ENCODE measurements around the gene PGAP1.

- TF ChIP-seq MAX (IDR thresholded peaks at IDR 0.05) = no peak
- TF ChIP-seq EP300 (IDR thresholded peaks at IDR 0.05; ENCODE audit: borderline replicate concordance) = no peak
- TF ChIP-seq NFIC (IDR thresholded peaks at IDR 0.05) = no peak
- TF ChIP-seq TAF1 (IDR thresholded peaks at IDR 0.05; ENCODE audit: low read depth) = no peak
- TF ChIP-seq REST (IDR thresholded peaks at IDR 0.05; ENCODE audit: low read depth) = no peak
- TF ChIP-seq CREB1 (IDR thresholded peaks at IDR 0.05; ENCODE audit: low read depth) = no peak
- TF ChIP-seq TEAD4 (IDR thresholded peaks at IDR 0.05) = no peak
- no peak for TF ChIP-seq ZBTB7A (IDR thresholded peaks at IDR 0.05; ENCODE audit: low read depth)
These were observed 124.1 kb downstream of the PGAP1 start for GRCh38 chr2:196802401-196802800.

Measured in Ishikawa (cell line).